Fibroblast of peridontal ligament (primary cell): ENCODE measurements around the gene SYNE2.
A peak's percentile ranks its signal among the peaks of the same experiment; 100 is the strongest.

Experiments used
- DNase-seq: peaks from one replicate; pipeline ENCODE4 v3.0.0-alpha.2; 2010; ENCODE audit errors: extremely low read depth

Gene SYNE2

DNA sequence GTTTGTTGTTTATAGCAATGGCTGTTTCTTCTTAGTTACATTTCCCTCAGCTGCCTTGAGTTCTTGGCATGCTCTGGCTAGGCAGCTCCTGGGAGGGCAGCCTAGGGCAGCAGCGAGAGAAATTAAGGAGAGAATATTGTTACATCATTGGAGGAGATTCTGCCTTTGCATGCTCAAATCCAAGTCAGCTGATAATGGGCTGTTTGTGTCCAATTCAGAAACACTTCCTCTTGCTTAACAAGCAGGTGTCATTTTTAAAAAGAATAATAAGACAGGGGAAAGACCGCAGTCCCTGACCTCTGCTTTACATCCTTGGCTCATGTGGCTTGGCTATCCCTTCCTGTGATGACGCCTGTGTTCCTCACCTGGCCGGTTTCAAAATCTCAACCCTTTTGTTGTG lies 364.5 kb downstream of the SYNE2 start:
- no peak for DNase-seq

- no peak for DNase-seq
Measured at GRCh38 chr14:64217834-64218233, 365.0 kb downstream of the SYNE2 start.

- no peak for DNase-seq
Measured at GRCh38 chr14:64218344-64219240, 365.8 kb downstream of the SYNE2 start.

DNA sequence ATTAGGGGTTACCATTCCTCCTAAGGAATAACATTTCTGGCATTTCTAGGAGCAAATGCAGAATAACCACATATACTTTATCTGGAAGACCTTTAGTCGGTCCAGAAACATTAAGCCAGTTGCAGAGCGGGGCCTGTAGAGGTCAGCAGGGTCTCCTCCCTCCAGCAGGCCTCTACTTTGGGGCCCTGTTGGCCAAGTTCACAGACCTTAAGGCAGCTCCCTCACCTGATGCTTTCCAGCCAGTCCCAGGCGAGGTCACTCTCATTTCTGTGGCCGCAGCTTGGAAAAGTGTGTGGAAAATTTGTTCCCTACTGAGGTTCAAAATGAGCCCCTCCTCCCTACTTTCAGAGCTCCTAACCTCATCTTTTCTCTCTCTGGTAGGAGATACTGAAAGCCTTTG lies 367.3 kb downstream of the SYNE2 start:
- DNase-seq, result no peak

DNA sequence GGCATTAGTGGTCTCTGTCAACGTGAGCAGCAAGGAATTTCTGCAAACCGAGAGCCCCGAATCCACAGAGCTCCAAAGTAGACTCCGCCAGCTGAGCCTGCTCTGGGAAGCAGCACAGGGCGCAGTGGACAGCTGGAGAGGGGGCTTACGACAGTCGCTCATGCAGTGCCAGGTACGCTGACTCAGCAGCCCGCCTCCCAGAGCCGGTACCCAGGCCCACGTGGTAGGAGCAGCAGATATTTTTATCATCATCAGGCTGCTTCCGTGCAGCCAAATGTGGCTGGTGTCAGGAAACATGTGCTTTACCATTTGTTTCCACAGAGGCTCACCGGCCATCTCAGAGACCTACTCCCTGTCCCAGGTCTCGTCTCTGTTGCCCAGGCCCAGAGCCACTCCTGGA lies 367.7 kb downstream of the SYNE2 start:
- DNase-seq, result no peak

GRCh38 chr14:64221391-64222003 lies 368.7 kb downstream of the SYNE2 start:
- no peak for DNase-seq

DNA sequence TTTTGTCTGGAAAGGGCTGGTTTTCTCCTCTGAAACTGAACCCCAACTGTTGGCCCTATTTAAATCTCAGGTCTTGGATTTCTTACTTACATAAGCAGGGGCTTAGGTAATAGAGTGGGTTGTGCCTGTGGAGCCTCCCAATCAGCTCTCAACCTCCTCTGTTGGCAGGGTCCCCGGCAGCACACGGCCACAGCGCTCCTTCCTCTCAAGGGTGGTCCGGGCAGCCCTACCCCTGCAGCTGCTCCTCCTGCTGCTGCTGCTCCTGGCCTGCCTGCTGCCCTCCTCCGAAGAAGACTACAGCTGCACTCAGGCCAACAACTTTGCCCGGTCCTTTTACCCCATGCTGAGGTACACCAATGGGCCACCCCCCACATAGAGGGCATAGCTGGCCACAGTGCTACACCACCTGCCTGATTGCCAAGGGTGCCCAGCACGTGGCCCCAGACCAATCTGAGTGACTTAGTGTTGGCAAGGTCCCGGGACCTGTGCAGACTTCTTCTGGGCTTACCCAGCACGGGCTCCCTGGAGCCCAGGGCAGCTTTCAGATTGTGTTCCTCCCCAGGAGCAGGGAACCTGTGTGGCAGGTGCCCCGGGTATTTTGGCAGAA lies 372.4 kb downstream of the SYNE2 start:
- DNase-seq, result no peak

DNA sequence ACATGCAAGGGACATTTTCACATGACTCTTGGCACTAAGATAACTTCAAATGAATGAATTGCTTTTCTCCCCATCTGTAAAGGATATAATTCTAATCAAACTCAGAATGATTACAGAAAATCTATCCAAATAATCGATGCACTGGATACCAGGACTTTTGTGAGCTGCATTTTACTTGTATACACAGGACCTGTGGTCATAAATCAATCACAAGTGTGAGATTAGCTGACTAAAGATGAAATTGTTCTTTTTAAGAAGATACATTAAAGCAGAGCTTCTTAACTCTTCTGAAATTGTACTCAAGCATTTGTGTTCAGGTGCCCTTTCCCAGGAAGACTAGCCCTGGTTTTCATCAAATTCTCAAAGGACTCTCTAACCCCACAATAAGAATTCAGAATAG lies 375.1 kb downstream of the SYNE2 start:
- DNase-seq, result no peak

DNA sequence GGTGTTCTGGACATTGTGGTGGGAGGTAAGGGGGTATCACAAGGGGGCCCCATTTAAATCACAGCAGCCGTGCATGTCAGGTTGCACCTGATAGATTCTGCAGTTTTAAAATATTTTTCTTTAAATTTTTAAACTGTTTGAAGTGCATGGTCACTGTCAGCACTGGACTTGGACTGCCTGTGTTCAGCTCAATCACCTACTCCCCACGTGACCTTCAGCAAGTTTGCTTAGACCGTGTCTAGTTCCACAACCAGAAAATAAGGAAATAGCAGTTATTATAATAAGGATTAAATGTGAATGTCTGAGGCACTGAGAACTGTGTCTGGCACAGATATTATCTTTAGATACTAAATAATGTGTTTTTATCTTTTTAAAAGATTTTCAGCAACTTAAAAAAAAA lies 376.7 kb downstream of the SYNE2 start:
- DNase-seq, result no peak

- DNase-seq, result peak; percentile 94
Measured at GRCh38 chr14:64232095-64232838, 379.5 kb downstream of the SYNE2 start.

DNA sequence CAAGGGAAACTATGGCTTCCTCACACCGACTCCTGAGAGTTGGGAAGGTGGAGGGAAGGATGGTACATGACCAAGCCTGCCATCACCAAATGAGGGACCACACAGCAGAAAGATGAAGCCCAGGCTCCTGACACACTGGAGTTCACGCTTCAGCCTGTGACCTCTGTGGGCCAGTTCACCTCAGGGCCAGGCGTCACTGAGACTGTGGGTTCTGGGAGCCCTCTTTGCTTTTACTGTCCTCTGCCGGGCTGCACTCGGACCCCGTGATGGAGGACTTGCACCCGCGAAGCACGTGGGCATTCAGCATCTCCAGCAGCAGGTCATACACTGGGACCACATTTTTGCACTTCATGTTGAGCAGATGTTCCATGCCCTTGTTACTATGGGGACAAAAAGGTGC lies 380.1 kb downstream of the SYNE2 start:
- DNase-seq, result no peak

- DNase-seq, result no peak
Measured at GRCh38 chr14:64233531-64234190, 380.9 kb downstream of the SYNE2 start.

GRCh38 chr14:64234877-64235651 lies 382.3 kb downstream of the SYNE2 start:
- no peak for DNase-seq

DNA sequence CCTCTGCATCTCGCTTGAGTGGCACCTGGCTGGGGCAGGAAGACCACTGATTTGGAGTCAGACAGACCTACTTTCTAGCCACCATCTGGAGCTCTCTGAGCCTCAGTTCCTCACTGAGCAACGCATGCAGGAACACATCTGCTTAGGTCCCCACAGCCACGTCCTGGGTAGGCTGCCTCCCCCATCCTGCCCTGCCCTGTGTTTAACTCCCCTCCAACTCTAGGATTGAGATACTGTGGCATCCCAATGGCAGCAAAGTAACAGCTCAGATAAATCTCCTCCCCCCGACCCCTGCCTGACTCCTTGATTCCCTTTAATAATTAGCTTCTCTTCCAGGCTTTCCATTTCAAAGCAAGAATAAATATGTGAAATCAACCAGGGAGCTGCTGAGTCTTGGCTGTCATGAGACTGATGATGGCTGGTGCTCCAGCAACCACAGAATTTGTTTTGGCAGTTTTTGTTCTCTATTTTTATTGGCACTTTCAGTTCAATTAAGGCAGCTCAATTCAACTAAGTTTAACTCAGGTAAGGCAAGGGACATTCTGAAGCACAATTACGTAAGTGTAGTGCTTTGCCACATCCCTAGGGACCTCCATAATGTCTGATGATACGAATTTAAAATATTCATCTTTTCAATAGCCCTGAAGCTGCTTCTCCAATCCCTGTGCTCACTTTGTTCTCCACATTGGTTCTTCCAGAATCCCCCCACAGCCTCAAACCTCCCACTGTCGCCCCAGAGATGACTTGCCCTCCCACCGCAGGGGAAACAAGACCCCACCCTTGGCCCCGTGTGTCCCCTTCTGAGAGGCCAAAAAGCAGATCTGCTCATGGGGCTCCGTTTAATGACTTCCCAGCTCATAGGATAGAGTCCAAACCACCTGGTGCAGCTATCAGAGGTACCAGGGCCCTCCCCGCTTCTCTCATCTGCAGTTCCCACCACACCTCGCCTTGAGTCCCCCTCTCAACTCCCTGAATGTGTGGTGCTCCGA lies 383.1 kb downstream of the SYNE2 start:
- DNase-seq, result peak; percentile 27

GRCh38 chr14:64238049-64238448 lies 385.2 kb downstream of the SYNE2 start:
- DNase-seq, result no peak

- DNase-seq, result peak; percentile 34
Measured at GRCh38 chr14:64238631-64239030, 385.8 kb downstream of the SYNE2 start.

GRCh38 chr14:64244279-64244678 lies 391.5 kb downstream of the SYNE2 start:
- peak; percentile 35 for DNase-seq

DNA sequence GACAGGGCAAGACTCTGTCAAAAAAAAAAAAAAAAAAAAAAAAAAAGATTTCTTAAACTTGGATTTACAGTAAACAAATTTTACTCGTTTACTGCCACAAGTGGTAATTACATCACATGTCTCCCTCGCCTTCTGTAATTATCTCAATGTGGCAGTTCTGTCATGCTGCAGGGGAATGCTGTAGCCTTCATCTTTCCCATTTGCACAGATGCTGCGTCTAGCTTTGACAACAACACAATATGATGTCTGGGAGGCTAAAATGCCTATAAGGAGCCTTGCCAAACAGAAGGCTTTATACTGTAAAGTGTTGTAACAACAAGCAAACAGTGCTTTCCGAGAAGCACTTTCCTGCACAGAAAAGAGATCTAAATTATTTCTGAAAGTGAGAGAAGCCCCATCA lies 392.7 kb downstream of the SYNE2 start:
- no peak for DNase-seq

DNA sequence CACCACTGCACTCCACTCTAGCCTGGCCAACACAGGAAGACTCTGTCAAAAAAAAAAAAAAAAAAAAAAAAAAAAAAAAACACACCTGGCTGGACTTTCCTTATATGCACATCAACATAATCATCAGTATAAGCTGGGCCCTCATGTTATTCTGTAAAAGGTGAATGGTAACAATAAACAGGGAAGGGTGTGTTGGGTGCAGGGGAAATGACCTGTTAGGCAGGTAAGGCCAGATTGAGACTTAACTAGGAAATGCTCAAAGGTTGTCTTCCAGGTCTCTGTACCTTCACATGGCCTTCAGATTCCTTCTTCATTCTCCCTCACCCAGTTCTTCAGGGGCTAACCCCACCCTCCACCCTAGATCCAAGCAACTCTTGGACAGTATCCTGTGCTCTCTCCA lies 393.9 kb downstream of the SYNE2 start:
- DNase-seq, result no peak

DNA sequence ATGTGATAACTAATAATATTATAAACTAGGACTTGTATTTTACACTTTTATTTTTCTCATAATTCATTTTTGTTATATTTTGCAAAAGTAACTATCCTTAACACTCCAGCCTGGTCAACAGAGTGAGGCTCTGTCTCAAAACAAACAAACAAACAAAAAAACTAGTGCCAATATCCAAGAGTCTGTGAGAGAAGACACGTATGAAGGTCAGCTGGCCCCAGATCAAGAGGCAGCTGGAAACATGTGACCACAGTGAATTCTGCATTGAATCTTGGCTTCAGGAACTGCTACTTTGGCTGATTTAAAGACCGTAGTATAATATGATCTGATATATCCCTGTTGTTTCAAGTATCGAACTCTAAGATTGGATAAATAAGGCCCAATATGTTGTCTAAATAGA lies 394.4 kb downstream of the SYNE2 start:
- DNase-seq, result no peak
